Right lobe of liver (tissue), 6 donors: ENCODE results near the gene ZNF18. TPM values are rescaled to one million over a fixed set of nuclear protein-coding genes. Genes with fewer than 3 reads are reported as not detected.

Experiments used
- ATAC-seq, 4 donors: fragments of 200-7000 bp; cut with Tn5 transposase; one replicate each; pipeline ENCODE4 v1.9.1; 2020; ENCODE audit warnings: mild to moderate bottlenecking in 4 of 4, moderate library complexity in 4 of 4
- DNase-seq, 3 donors: peaks; one replicate each; pipeline ENCODE4 v3.0.0-alpha.2; 2020
- H3K27ac ChIP-seq, 3 donors: fragments of 200-600 bp; one replicate each; pipeline ENCODE4 v1.8.0; 2022
- H3K27me3 ChIP-seq, 2 donors: fragments of 200-600 bp; one replicate each; pipeline ENCODE4 v1.8.0; 2022
- H3K36me3 ChIP-seq, 4 donors: fragments of 200-600 bp; sonication (generic) in 1 of 4; one replicate each; pipeline versions ENCODE4 v1.5.1 to v1.8.0; 2017 to 2022; ENCODE audit warnings: control low read depth in 1 of 4
- H3K4me1 ChIP-seq, 4 donors: fragments of 200-600 bp; sonication (generic) in 1 of 4; one replicate each; pipeline versions ENCODE4 v1.5.1 to v1.8.0; 2017 to 2022; ENCODE audit warnings: control low read depth in 1 of 4
- H3K4me3 ChIP-seq, 3 donors: fragments of 200-600 bp; one replicate each; pipeline ENCODE4 v1.8.0; 2022
- H3K9me3 ChIP-seq, 4 donors: fragments of 200-600 bp; sonication (generic) in 1 of 4; one replicate each; pipeline versions ENCODE4 v1.5.1 to v1.8.0; 2017 to 2022; ENCODE audit warnings: control low read depth in 1 of 4
- POLR2A ChIP-seq: fragments of 450-650 bp; IDR thresholded peaks from one replicate; pipeline ENCODE4 v1.6.1; 2017; ENCODE audit warnings: antibody characterized with exemption, mild to moderate bottlenecking
- WGBS: methylation state at CpG from one replicate; pipeline ENCODE4 v1.1.6; 2018; ENCODE audit warnings: low coverage, low lambda C conversion rate; ENCODE audit not compliant: insufficient coverage; ENCODE audit errors: missing lambda C conversion rate; 5-methylcytosine and 5-hydroxymethylcytosine counted together
- intact Hi-C, 2 donors: fragments of 100-400 bp; cut with DNase I; formaldehyde crosslinking; loops; one replicate each; pipeline versions ENCODE4 v1.11.2 to v1.14.1; 2022
- total RNA-seq, 6 experiments: library from RNA; depleted of rRNA in 2 of 6; stranded (reverse); fragments of >200 nt in 2 of 6; fragmentation: NEBNext Ultra II Directional in 3 of 6; extraction: Animal tissue kit (Norgen Biotek cat#: 25700) in 3 of 6; gene quantifications; one replicate each; pipeline versions ENCODE4 v1.1.0 to v1.2.4, GENCODE V29; 2016 to 2023
- TF ChIP-seq, protein P1 (sequence below), 4 donors: fragments of 200-600 bp in 3 of 4; fragments of 450-650 bp in 1 of 4; IDR thresholded peaks; one replicate each; pipeline versions ENCODE4 v1.5.1 to v1.8.0; 2016 to 2022; ENCODE audit warnings: antibody characterized with exemption in 4 of 4, mild to moderate bottlenecking in 2 of 4
- donor health status: DM: no; HTN: yes; CAD: no.
- donor health status: DM: no; HTN: no; CAD: no.
- donor health status: DM: no; HTN: no; CAD: no.
- donor health status: DM: no; HTN: yes; CAD: no.
- donor health status: DM: no; HTN: yes; CAD: no.

Gene ZNF18
- total RNA-seq, 6 experiments from 2014 or later: 3.7 to 7.0 (median 4.2) TPM

GRCh38 chr17:12021623-12022140 lies 24.4 kb upstream of the ZNF18 start:
- Histone ChIP-seq H3K27me3 (no peaks in the 10 kb centered on the region), H3K9me3 (no peaks in the 10 kb centered on the region), H3K36me3 (no peaks in the 10 kb centered on the region), H3K4me3 (peak overlapping the region; percentile 75 to 89 (median 77)), H3K4me1 (peaks cover 0 to 38% (median 8%) of the 10 kb centered on the region in 4 donors), H3K27ac (peak overlapping the region in 1 of 3 donors; percentile 87)
- intact Hi-C loops: no loop called here
- no peak for TF ChIP-seq POLR2A
- TF ChIP-seq, protein P1, sequence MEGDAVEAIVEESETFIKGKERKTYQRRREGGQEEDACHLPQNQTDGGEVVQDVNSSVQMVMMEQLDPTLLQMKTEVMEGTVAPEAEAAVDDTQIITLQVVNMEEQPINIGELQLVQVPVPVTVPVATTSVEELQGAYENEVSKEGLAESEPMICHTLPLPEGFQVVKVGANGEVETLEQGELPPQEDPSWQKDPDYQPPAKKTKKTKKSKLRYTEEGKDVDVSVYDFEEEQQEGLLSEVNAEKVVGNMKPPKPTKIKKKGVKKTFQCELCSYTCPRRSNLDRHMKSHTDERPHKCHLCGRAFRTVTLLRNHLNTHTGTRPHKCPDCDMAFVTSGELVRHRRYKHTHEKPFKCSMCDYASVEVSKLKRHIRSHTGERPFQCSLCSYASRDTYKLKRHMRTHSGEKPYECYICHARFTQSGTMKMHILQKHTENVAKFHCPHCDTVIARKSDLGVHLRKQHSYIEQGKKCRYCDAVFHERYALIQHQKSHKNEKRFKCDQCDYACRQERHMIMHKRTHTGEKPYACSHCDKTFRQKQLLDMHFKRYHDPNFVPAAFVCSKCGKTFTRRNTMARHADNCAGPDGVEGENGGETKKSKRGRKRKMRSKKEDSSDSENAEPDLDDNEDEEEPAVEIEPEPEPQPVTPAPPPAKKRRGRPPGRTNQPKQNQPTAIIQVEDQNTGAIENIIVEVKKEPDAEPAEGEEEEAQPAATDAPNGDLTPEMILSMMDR (IDR thresholded peaks at IDR 0.05): no peak
- ATAC-seq: no peak
- no peak for DNase-seq
- WGBS: 0% methylated on average over 3 of the region's 3 CpGs

DNA sequence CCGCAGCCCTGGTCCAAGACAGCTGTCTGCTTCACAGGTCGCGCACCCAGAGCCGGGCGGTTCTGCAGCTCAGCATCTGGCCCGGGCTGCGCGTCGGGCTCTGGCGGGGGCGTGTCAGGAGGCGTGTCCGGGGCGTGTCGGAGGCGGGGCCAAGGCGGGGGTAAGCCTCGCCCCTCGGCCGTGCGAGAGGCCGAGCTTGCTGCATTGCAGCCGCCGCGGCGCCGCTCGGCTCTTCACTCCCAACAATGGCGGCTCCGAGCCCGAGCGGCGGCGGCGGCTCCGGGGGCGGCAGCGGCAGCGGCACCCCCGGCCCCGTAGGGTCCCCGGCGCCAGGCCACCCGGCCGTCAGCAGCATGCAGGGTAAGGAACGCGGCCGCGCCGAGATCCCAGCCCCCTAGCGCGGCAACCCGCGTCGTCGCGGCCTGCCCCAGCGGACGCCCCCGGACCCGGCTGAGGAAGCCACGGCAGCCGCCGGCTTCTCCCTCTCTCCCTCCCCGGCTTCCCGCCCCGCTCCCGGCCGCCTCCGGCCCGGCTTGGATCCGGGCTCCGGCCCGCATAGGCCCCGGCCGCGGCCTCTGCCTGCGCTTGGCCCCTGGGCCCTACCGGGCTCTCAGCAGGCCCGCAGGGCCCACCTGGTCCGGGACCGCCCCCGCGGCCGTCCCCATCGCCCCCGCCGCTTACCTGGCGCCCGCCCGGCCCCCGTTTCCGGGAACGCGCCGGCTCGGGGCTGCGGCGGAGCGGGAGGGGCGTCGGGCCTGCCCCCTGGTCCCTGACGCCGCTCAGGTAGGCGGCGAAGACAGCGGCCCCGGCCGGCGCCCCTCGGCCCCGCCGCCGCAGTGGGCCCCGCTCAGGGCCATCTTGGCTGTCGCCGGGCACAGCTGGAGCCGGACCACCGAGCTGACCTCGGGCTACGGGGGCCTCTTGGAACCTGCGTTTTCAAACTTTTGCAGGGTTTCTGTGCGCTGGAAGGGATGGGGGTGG lies 23.7 kb upstream of the ZNF18 start, which contains the start of gene MAP2K4:
Gene MAP2K4 (plus strand): TSS at position 236 of the 981 bp plus-strand sequence. CDS start 10 bp downstream, at position 246.
- peak; percentile 95 to 97 (median 97) for DNase-seq
- Histone ChIP-seq H3K27ac (peak within 1 kb of the TSS; percentile 71 to 87 (median 81)), H3K27me3 (no peaks in the 10 kb centered on the region), H3K36me3 (no peaks in the 10 kb centered on the region), H3K4me1 (peaks cover 0 to 33% (median 8%) of the 10 kb centered on the region in 4 donors), H3K4me3 (peak within 1 kb of the TSS; percentile 75 to 89 (median 77)), H3K9me3 (no peaks in the 10 kb centered on the region)
- 1% methylated on average over 14 of the region's 123 CpGs for WGBS
- TF ChIP-seq, protein P1 (IDR thresholded peaks at IDR 0.05): no peak
- peak; percentile 97 for TF ChIP-seq POLR2A
- peak; percentile 100 for ATAC-seq
- intact Hi-C loops: no loop called here

DNA sequence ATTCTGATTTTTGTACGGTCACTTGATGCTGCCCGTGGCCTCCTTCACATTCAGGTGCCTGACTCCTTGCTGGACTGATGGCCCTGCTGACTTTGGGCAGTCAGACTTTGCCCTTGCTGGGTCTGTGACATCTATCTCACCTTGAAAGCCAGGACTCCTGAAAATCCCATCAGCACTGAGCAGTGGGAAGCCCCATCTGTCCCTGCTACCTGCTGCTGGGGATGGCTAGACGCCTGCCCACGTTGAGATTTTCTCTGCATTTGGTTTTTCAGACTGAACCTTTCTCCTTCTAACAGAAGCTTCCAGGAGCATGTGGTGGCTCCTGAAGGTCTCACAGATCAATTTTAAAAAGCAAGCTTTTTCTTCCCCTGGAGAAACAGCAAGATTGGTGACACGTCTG lies 10.2 kb upstream of the ZNF18 start:
- Histone ChIP-seq H3K4me1 (no peaks in the 10 kb centered on the region), H3K4me3 (no peak overlapping the region), H3K36me3 (no peaks in the 10 kb centered on the region), H3K27ac (no peak overlapping the region), H3K27me3 (no peaks in the 10 kb centered on the region), H3K9me3 (no peaks in the 10 kb centered on the region)
- DNase-seq (no peak), ATAC-seq (no peak)
- 70% methylated on average over 2 of the region's 5 CpGs for WGBS
- TF ChIP-seq, protein P1 (IDR thresholded peaks at IDR 0.05): no peak
- TF ChIP-seq POLR2A: no peak
- intact Hi-C loops: no loop called here

GRCh38 chr17:11999696-12000095 lies 2.4 kb upstream of the ZNF18 start:
- Histone ChIP-seq H3K27me3 (no peaks in the 10 kb centered on the region), H3K9me3 (no peaks in the 10 kb centered on the region), H3K4me3 (no peak overlapping the region), H3K4me1 (peaks cover 0 to 5% (median 0%) of the 10 kb centered on the region in 4 donors), H3K36me3 (no peaks in the 10 kb centered on the region), H3K27ac (no peak overlapping the region)
- no peak for TF ChIP-seq POLR2A
- TF ChIP-seq, protein P1 (IDR thresholded peaks at IDR 0.05): no peak
- no peak for DNase-seq
- ATAC-seq: no peak
- 59% methylated on average over 5 of the region's 5 CpGs for WGBS
- intact Hi-C loops: no loop called here
